HG03575 (cell line): ENCODE results near the gene TENT5C.

Experiments used
- ATAC-seq: cut with Tn5 transposase; IDR thresholded peaks from one replicate; pipeline ENCODE4 v1.9.1; 2021; ENCODE audit not compliant: unreplicated experiment, insufficient number of reproducible peaks, low FRiP score; ENCODE audit errors: extremely low read depth

The TENT5C gene

GRCh38 chr1:117608115-117608615, 2.3 kb downstream of the TENT5C start:
- ATAC-seq = no peak

- no peak for ATAC-seq
These were observed 2.9 kb downstream of the TENT5C start for GRCh38 chr1:117608758-117609157.

GRCh38 chr1:117609471-117609911, 3.6 kb downstream of the TENT5C start:
- no peak for ATAC-seq

GRCh38 chr1:117610036-117610435, 4.2 kb downstream of the TENT5C start:
- no peak for ATAC-seq

GRCh38 chr1:117611121-117611601, 5.3 kb downstream of the TENT5C start:
- no peak for ATAC-seq

GRCh38 chr1:117611894-117612483, 6.1 kb downstream of the TENT5C start:
- no peak for ATAC-seq

GRCh38 chr1:117612517-117613248, 6.8 kb downstream of the TENT5C start:
- no peak for ATAC-seq

- ATAC-seq = no peak
These were observed 7.6 kb downstream of the TENT5C start for GRCh38 chr1:117613249-117613968.

- ATAC-seq = no peak
These were observed 8.3 kb downstream of the TENT5C start for GRCh38 chr1:117613969-117614729.

- ATAC-seq = no peak
These were observed 9.6 kb downstream of the TENT5C start for GRCh38 chr1:117615474-117615873.

- ATAC-seq = no peak
These were observed 10.5 kb downstream of the TENT5C start for GRCh38 chr1:117616356-117616755.

- ATAC-seq = no peak
These were observed 11.1 kb downstream of the TENT5C start for GRCh38 chr1:117616967-117617366.

GRCh38 chr1:117618450-117619122, 12.7 kb downstream of the TENT5C start:
- no peak for ATAC-seq

GRCh38 chr1:117620440-117620839, 14.6 kb downstream of the TENT5C start:
- ATAC-seq = no peak

GRCh38 chr1:117621316-117621715, 15.5 kb downstream of the TENT5C start:
- no peak for ATAC-seq

- ATAC-seq = no peak
These were observed 16.9 kb downstream of the TENT5C start for GRCh38 chr1:117622726-117623125.

- no peak for ATAC-seq
These were observed 17.3 kb downstream of the TENT5C start for GRCh38 chr1:117623141-117623540.

- no peak for ATAC-seq
These were observed 17.9 kb downstream of the TENT5C start for GRCh38 chr1:117623698-117624097.
